Endothelial cell of umbilical vein (primary cell): ENCODE results near the gene AGPAT2. TPM values are rescaled to one million over a fixed set of nuclear protein-coding genes. Genes with fewer than 3 reads are reported as not detected.

ENCODE experiments used
- BruUV-seq: library from RNA; stranded (reverse); fragments of 400-500 nt; replicated peaks from 2 replicates; lab custom pipeline; 2021; lab: Mats Ljungman, UMichigan
- CTCF ChIA-PET: fragments of 300-600, 350-600 bp; sonication (Branson Sonifier 250); formaldehyde crosslinking; loops from one replicate; lab custom pipeline; 2021; ENCODE audit warnings: antibody characterized with exemption, inconsistent platforms; lab: Charles Lee
- POLR2A ChIA-PET: fragments of 300-600, 350-600 bp; sonication (Branson Sonifier 250); formaldehyde crosslinking; loops from one replicate; lab custom pipeline; 2021; ENCODE audit warnings: antibody characterized with exemption, inconsistent platforms; lab: Charles Lee
- DNase-seq: peaks from one replicate; pipeline ENCODE4 v3.0.0-alpha.2; 2011; ENCODE audit warnings: low read depth, low spot score
- FAIRE-seq: peaks from 2 replicates; lab custom pipeline; 2011; peaks lifted over from hg19 to GRCh38; lab: Jason Lieb, UNC
- H2AFZ ChIP-seq: 2 replicates; pipeline ENCODE4 v1.6.0; 2012; ENCODE audit warnings: low read depth, low read length, control low read depth, inconsistent platforms
- H3K27ac ChIP-seq: 2 replicates; pipeline ENCODE4 v1.5.1; 2011; ENCODE audit warnings: low read depth, mild to moderate bottlenecking, control low read depth, low read length, moderate library complexity; ENCODE audit not compliant: insufficient read depth
- H3K27me3 ChIP-seq, 2 experiments: 2 replicates each; pipeline versions ENCODE4 v1.6.0 to v1.6.1; 2011; ENCODE audit warnings: low read length in 2 of 2, mixed read lengths in 1 of 2; ENCODE audit not compliant: control insufficient read depth in 2 of 2, insufficient read depth in 2 of 2
- H3K36me3 ChIP-seq, 2 experiments: 2 replicates in 1 of 2; 3 replicates in 1 of 2; pipeline ENCODE4 v1.5.1; 2011; ENCODE audit warnings: low read length in 2 of 2, mild to moderate bottlenecking in 1 of 2, moderate library complexity in 1 of 2; ENCODE audit not compliant: control insufficient read depth in 2 of 2, insufficient read depth in 2 of 2; ENCODE audit errors: extremely low read depth in 1 of 2
- H3K4me1 ChIP-seq: 3 replicates; pipeline ENCODE4 v1.5.1; 2011; ENCODE audit warnings: mild to moderate bottlenecking, low read length; ENCODE audit not compliant: control insufficient read depth, insufficient read depth; ENCODE audit errors: extremely low read depth
- H3K4me2 ChIP-seq: 2 replicates; pipeline ENCODE4 v1.6.1; 2011; ENCODE audit warnings: low read length, control low read depth, mixed read lengths; ENCODE audit not compliant: insufficient read depth
- H3K4me3 ChIP-seq, 3 experiments: fragments of 200-600 bp in 1 of 3; sonication (generic), shearing (Covaris generic) in 1 of 3; replicated peaks in 1 of 3; 2 replicates each; pipeline ENCODE4 v1.5.1; 2011 to 2016; ENCODE audit warnings: control low read depth in 3 of 3, low read length in 3 of 3, mild to moderate bottlenecking in 2 of 3, inconsistent platforms in 1 of 3, low read depth in 1 of 3, moderate library complexity in 1 of 3; ENCODE audit not compliant: insufficient read depth in 1 of 3
- H3K79me2 ChIP-seq: 2 replicates; pipeline ENCODE4 v1.6.0; 2012; ENCODE audit warnings: low read length, inconsistent platforms; ENCODE audit not compliant: control insufficient read depth, insufficient read depth
- H3K9ac ChIP-seq: replicated peaks from 2 replicates; pipeline ENCODE3; 2011; ENCODE audit warnings: low read length, control low read depth; ENCODE audit not compliant: insufficient read depth; ENCODE audit errors: extremely low read depth
- H3K9me1 ChIP-seq: replicated peaks from 3 replicates; pipeline ENCODE4 v1.6.0; 2011; ENCODE audit warnings: mild to moderate bottlenecking, low read length; ENCODE audit not compliant: control insufficient read depth, insufficient read depth; ENCODE audit errors: extremely low read depth
- H3K9me3 ChIP-seq: replicated peaks from 2 replicates; pipeline ENCODE4 v1.5.1; 2012; ENCODE audit warnings: low read length, inconsistent platforms; ENCODE audit not compliant: control insufficient read depth, insufficient read depth
- H4K20me1 ChIP-seq: replicated peaks from 2 replicates; pipeline ENCODE3; 2011; ENCODE audit warnings: mild to moderate bottlenecking, low read length; ENCODE audit not compliant: control insufficient read depth, insufficient read depth; ENCODE audit errors: extremely low read depth
- CTCF ChIP-seq, 2 donors: IDR thresholded peaks; 1 replicate in 1 of 2; 2 replicates in 1 of 2; pipeline ENCODE4 v1.5.1; 2011; ENCODE audit warnings: low read length in 2 of 2, mild to moderate bottlenecking in 2 of 2, moderate library complexity in 2 of 2, control low read depth in 1 of 2, inconsistent platforms in 1 of 2, low read depth in 1 of 2; ENCODE audit not compliant: insufficient read depth in 1 of 2; ENCODE audit errors: extremely low read depth in 1 of 2
- EZH2 ChIP-seq: IDR thresholded peaks from 2 replicates; pipeline ENCODE4 v1.6.1; 2012; ENCODE audit warnings: borderline replicate concordance, low read depth, mild to moderate bottlenecking, moderate library complexity, low read length, inconsistent platforms; ENCODE audit not compliant: severe bottlenecking
- FOS ChIP-seq: IDR thresholded peaks from 2 replicates; pipeline ENCODE4 v1.6.1; 2011; ENCODE audit warnings: mild to moderate bottlenecking, low read length, moderate library complexity, borderline replicate concordance; ENCODE audit not compliant: insufficient read depth
- GATA2 ChIP-seq: IDR thresholded peaks from 2 replicates; pipeline ENCODE4 v1.7.0; 2011; ENCODE audit warnings: low read depth, mild to moderate bottlenecking, moderate library complexity, mixed read lengths, low read length; ENCODE audit not compliant: insufficient read length, insufficient read depth
- JUN ChIP-seq: IDR thresholded peaks from 2 replicates; pipeline ENCODE4 v1.6.1; 2011; ENCODE audit warnings: borderline replicate concordance, low read depth; ENCODE audit not compliant: insufficient read length, insufficient read depth
- MAX ChIP-seq: IDR thresholded peaks from 2 replicates; pipeline ENCODE4 v1.6.1; 2011; ENCODE audit not compliant: insufficient read depth, insufficient read length
- MYC ChIP-seq: IDR thresholded peaks from one replicate; pipeline ENCODE4 v1.6.1; 2011; ENCODE audit warnings: mild to moderate bottlenecking, low read depth, low read length
- POLR2A ChIP-seq: IDR thresholded peaks from 2 replicates; pipeline ENCODE4 v1.6.1; 2012; ENCODE audit warnings: low read depth, mild to moderate bottlenecking, control low read depth, low read length
- POLR2AphosphoS5 ChIP-seq: IDR thresholded peaks from 2 replicates; pipeline ENCODE4 v1.6.1; 2012; ENCODE audit warnings: low read depth, mild to moderate bottlenecking, control low read depth, low read length, moderate library complexity; ENCODE audit not compliant: insufficient read depth
- dilution Hi-C: fragments of 300-500 bp; cut with MboI; formaldehyde crosslinking; loops from one replicate; pipeline ENCODE4 v1.15.0; 2019; ENCODE audit warnings: low sequenced_read_pairs; ENCODE audit not compliant: extremely low pct_ligation_motif_present
- intact Hi-C: fragments of 100-400 bp; cut with micrococcal nuclease; formaldehyde crosslinking; loops from one replicate; pipeline ENCODE4 v1.10.0; 2022
- polyA plus RNA-seq, 4 experiments: library from polyadenylated mRNA; depleted of rRNA in 3 of 4; stranded (reverse) in 3 of 4; unstranded in 1 of 4; fragments of >200 nt; gene quantifications; 2 replicates each; pipeline versions ENCODE4 v1.2.1 to v1.2.3, GENCODE V29; 2011 to 2012; ENCODE audit warnings: missing spikeins in 1 of 4
- total RNA-seq: library from RNA; stranded (reverse); gene quantifications from 2 replicates; pipeline ENCODE4 v1.2.3, GENCODE V29; 2021

The AGPAT2 gene
- total and polyA plus RNA-seq, 2 donors (not counting 3 experiments of a cell fraction or from before 2014, with no cell fraction given), result 45.5 to 55.3 TPM

- DNase-seq (peak; percentile 23), FAIRE-seq (peak; percentile 82)
- no peak overlapping the region for H3K4me2 ChIP-seq
- H3K9me3 ChIP-seq, result no peaks in the 10 kb centered on the region
- CTCF ChIA-PET, result interaction anchor here (1.4 to 2.6 kb wide), 2 partner anchors 9 to 27 kb away, joined by 3 to 21 read pairs; no protein-coding TSS in a partner anchor
- H2AFZ ChIP-seq, result no peak overlapping the region
- no TSS peak for BruUV-seq
- H3K9ac ChIP-seq, result peak overlapping the region; percentile 27
- H3K9me1 ChIP-seq, result no peaks in the 10 kb centered on the region
- peaks cover 12 to 33% of the 10 kb centered on the region in 2 experiments for H3K36me3 ChIP-seq
- POLR2A ChIA-PET, result interaction anchor here (0.5 to 3.6 kb wide), 2 partner anchors 7 to 82 kb away, joined by 3 to 20 read pairs; no protein-coding TSS in a partner anchor
- no peaks in the 10 kb centered on the region for H4K20me1 ChIP-seq
- peak overlapping the region; percentile 66 for H3K27ac ChIP-seq
- H3K4me1 ChIP-seq, result peaks cover 63% of the 10 kb centered on the region
- intact Hi-C loops (no loop called here), dilution Hi-C loops (no loop called here)
- no peaks in the 10 kb centered on the region for H3K27me3 ChIP-seq
- TF ChIP-seq MAX, result no peak
- TF ChIP-seq CTCF (IDR thresholded peaks at IDR 0.05; ENCODE audit: extremely low read depth in 1 of 2, insufficient read depth in 1 of 2, low read depth in 1 of 2, low read length in 2 of 2), result no peak
- no peak for TF ChIP-seq MYC
- no peak for TF ChIP-seq JUN
- TF ChIP-seq EZH2, result no peak
- TF ChIP-seq POLR2A, result no peak
- no peak for TF ChIP-seq FOS
- no peak for TF ChIP-seq GATA2
- no peak for TF ChIP-seq POLR2AphosphoS5
- H3K79me2 ChIP-seq, result peaks cover 68% of the 10 kb centered on the region
- no peak overlapping the region for H3K4me3 ChIP-seq
These were observed 33.1 kb upstream of the AGPAT2 start for GRCh38 chr9:136720251-136720897.
